ENCODE measurements around the gene SSU72. TPM values are rescaled to one million over a fixed set of nuclear protein-coding genes. Genes with fewer than 3 reads are reported as not detected.
"Not testable (repeated sequence)": the region's sequence is repeated elsewhere in the genome, so short reads cannot be mapped to it uniquely, and the experiment has no call there.

SSU72 gene
- total RNA-seq, 1 donor from 2014 or later, result 118 TPM

GRCh38 chr1:1598051-1598719 is 23.5 kb upstream of the SSU72 start:
- peak overlapping the region; percentile 45 for H3K27ac Mint-ChIP-seq
- H3K4me1 Mint-ChIP-seq (ENCODE audit: low read depth), result peaks cover 3% of the 10 kb centered on the region
- H3K27me3 Mint-ChIP-seq, result peaks cover 35% of the 10 kb centered on the region
- DNase-seq (ENCODE audit: low spot score, unreplicated experiment), result no peak
- H3K9me3 Mint-ChIP-seq (ENCODE audit: low read depth), result no peaks in the 10 kb centered on the region
- H3K36me3 Mint-ChIP-seq (ENCODE audit: insufficient read depth), result no peaks in the 10 kb centered on the region
- TF ChIP-seq, protein P1, sequence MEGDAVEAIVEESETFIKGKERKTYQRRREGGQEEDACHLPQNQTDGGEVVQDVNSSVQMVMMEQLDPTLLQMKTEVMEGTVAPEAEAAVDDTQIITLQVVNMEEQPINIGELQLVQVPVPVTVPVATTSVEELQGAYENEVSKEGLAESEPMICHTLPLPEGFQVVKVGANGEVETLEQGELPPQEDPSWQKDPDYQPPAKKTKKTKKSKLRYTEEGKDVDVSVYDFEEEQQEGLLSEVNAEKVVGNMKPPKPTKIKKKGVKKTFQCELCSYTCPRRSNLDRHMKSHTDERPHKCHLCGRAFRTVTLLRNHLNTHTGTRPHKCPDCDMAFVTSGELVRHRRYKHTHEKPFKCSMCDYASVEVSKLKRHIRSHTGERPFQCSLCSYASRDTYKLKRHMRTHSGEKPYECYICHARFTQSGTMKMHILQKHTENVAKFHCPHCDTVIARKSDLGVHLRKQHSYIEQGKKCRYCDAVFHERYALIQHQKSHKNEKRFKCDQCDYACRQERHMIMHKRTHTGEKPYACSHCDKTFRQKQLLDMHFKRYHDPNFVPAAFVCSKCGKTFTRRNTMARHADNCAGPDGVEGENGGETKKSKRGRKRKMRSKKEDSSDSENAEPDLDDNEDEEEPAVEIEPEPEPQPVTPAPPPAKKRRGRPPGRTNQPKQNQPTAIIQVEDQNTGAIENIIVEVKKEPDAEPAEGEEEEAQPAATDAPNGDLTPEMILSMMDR (IDR thresholded peaks at IDR 0.05; ENCODE audit: unreplicated experiment), result no peak
- peak overlapping the region; percentile 72 for H3K4me3 Mint-ChIP-seq (ENCODE audit: low read depth)

DNA sequence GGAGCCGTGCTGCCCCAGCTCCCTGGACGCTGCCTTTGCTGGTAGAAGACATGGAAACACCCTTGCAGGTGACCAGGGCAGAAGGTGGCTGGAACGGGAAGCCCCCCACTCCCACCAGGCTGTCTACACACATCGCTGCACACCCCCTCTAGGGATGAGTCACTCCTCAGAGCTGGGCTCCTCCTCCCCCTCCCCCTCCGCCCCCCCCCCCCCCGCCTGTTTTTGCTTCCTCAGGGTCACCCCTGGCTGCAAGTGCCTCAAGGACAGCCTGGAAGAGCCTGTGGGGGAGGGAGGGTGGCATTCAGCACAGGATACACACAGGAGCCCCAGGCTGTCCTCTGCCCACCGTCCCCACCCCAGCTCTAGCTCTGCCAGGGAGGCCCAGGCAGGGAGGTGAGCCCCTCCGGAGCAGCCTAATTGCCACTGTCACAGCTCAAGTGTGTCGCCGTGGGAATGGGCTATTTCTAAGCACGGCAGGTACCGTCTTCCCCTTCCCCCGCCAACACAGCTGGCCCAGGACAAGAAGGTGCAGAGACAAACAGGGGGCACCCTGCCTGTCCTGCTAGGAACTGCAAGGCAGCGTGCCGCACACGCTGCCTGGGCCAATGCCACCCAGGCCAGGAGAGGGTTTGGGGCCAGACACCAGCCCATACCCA is 22.7 kb upstream of the SSU72 start:
- H3K27me3 Mint-ChIP-seq, result peaks cover 27% of the 10 kb centered on the region
- no peaks in the 10 kb centered on the region for H3K36me3 Mint-ChIP-seq (ENCODE audit: insufficient read depth)
- H3K27ac Mint-ChIP-seq, result peak overlapping the region; percentile 45
- H3K4me3 Mint-ChIP-seq (ENCODE audit: low read depth), result peak overlapping the region; percentile 11
- TF ChIP-seq, protein P1 (IDR thresholded peaks at IDR 0.05; ENCODE audit: unreplicated experiment), result peak; percentile 35
- H3K9me3 Mint-ChIP-seq (ENCODE audit: low read depth), result no peaks in the 10 kb centered on the region
- no peak for DNase-seq (ENCODE audit: low spot score, unreplicated experiment)
- peaks cover 3% of the 10 kb centered on the region for H3K4me1 Mint-ChIP-seq (ENCODE audit: low read depth)

- no peak for DNase-seq (ENCODE audit: low spot score, unreplicated experiment)
- Mint-ChIP-seq H3K4me1 (ENCODE audit: low read depth) (peaks cover 3% of the 10 kb centered on the region), H3K27me3 (peaks cover 24% of the 10 kb centered on the region), H3K36me3 (ENCODE audit: insufficient read depth) (no peaks in the 10 kb centered on the region), H3K27ac (no peak overlapping the region), H3K9me3 (ENCODE audit: low read depth) (no peaks in the 10 kb centered on the region), H3K4me3 (ENCODE audit: low read depth) (no peak overlapping the region)
- TF ChIP-seq, protein P1 (IDR thresholded peaks at IDR 0.05; ENCODE audit: unreplicated experiment), result no peak
Measured at GRCh38 chr1:1596493-1597274, 22.0 kb upstream of the SSU72 start.

DNA sequence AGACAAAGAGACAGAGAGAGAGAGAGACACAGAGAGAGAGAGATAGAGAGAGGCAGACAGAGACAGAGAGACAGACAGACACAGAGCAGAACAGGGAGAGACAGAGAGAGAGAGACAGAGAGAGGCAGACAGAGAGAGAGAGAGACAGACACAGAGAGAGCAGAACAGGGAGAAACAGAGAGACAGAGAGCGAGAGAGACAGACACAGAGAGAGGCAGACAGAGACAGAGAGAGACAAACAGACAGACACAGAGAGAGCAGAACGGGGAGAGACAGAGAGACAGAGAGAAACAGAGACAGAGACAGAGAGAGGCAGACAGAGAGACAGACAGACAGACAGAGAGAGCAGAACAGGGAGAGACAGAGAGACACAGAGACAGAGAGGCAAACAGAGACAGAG is 20.7 kb upstream of the SSU72 start:
- H3K36me3 Mint-ChIP-seq (ENCODE audit: insufficient read depth); H3K9me3 Mint-ChIP-seq (ENCODE audit: low read depth); H3K27ac Mint-ChIP-seq; DNase-seq (ENCODE audit: low spot score, unreplicated experiment); H3K4me3 Mint-ChIP-seq (ENCODE audit: low read depth); H3K4me1 Mint-ChIP-seq (ENCODE audit: low read depth): not testable (repeated sequence)
- H3K27me3 Mint-ChIP-seq, result peaks cover 27% of the 10 kb centered on the region

DNA sequence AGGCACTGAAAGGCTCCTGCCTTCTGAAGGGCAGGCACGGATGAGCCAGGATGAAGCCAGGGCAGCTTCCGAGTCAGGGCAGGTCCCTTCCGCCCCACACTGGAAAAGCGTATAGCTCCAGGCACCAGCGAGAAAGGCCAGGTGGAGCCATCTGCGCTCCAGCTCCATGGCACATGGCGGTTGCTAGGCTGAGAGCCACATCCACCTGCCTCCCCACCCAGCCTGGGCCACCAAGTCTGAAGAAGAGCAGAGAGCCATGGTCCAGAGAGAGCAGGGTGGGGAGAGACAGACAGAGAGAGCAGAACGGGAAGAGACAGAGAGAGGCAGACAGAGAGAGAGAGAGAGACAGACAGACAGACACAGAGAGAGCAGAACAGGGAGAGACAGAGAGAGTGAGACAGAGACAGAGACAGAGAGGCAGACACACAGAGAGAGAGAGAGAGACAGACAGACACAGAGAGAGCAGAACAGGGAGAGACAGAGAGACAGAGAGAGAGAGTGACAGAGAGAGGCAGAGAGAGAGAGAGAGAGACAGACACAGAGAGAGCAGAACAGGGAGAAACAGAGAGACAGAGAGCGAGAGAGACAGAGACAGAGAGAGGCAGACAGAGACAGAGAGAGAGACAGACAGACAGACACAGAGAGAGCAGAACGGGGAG is 20.1 kb upstream of the SSU72 start:
- no peaks in the 10 kb centered on the region for H3K36me3 Mint-ChIP-seq (ENCODE audit: insufficient read depth)
- peaks cover 28% of the 10 kb centered on the region for H3K27me3 Mint-ChIP-seq
- H3K27ac Mint-ChIP-seq, result no peak overlapping the region

More for the DNA sequence above, 20.1 kb upstream of the SSU72 start:
- Mint-ChIP-seq H3K9me3 (ENCODE audit: low read depth) (no peaks in the 10 kb centered on the region), H3K4me1 (ENCODE audit: low read depth) (peaks cover 3% of the 10 kb centered on the region), H3K4me3 (ENCODE audit: low read depth) (no peak overlapping the region)
- TF ChIP-seq, protein P1 (IDR thresholded peaks at IDR 0.05; ENCODE audit: unreplicated experiment), result no peak
- no peak for DNase-seq (ENCODE audit: low spot score, unreplicated experiment)

Data from progenitor cell of endocrine pancreas (in vitro differentiated cells).